ENCODE results near the gene FBLL1. TPM values are rescaled to one million over a fixed set of nuclear protein-coding genes. Genes with fewer than 3 reads are reported as not detected.

Gene FBLL1
- total and polyA plus RNA-seq, 2 of the 8 experiments (the other 6 are each of a cell fraction or from before 2014, with no cell fraction given), result 8.3 to 30.9 TPM

- no peak overlapping the region for H2AFZ ChIP-seq (ENCODE audit: low read length)
- H3K23ac ChIP-seq (ENCODE audit: insufficient read length), result no peak overlapping the region
- TF ChIP-seq E2F6 (IDR thresholded peaks at IDR 0.05) (no peak), KDM5A (IDR thresholded peaks at IDR 0.05; ENCODE audit: low read length) (no peak), SIRT6 (IDR thresholded peaks at IDR 0.05; ENCODE audit: low read length) (no peak), CTBP2 (IDR thresholded peaks at IDR 0.05; ENCODE audit: borderline replicate concordance, insufficient read depth, insufficient read length, low read length) (no peak), POU5F1 (IDR thresholded peaks at IDR 0.05; ENCODE audit: low read depth, low read length) (no peak), POLR2A (IDR thresholded peaks at IDR 0.05; ENCODE audit: control extremely low read depth in 1 of 2, low read depth in 2 of 2, low read length in 2 of 2) (no peak), JUND (IDR thresholded peaks at IDR 0.05; ENCODE audit: low read length) (no peak), JUN (IDR thresholded peaks at IDR 0.05; ENCODE audit: low read depth, low read length) (no peak)
- FAIRE-seq, result no peak
- no peak overlapping the region for H4K5ac ChIP-seq (ENCODE audit: insufficient read length, low read depth, low read length)
- no peak overlapping the region for H3K9ac ChIP-seq (replicated peaks in 1 of 4; ENCODE audit: extremely low read depth in 1 of 4, low read depth in 3 of 4, low read length in 3 of 4)
- no peaks in the 10 kb centered on the region for H4K20me1 ChIP-seq (replicated peaks in 1 of 2; ENCODE audit: control insufficient read depth in 1 of 2, insufficient read depth in 2 of 2, low read length in 2 of 2)
- no peak overlapping the region for H3K56ac ChIP-seq (replicated peaks; ENCODE audit: insufficient read length, low read depth, low read length)
- H3K23me2 ChIP-seq (ENCODE audit: low read depth, low read length), result no peaks in the 10 kb centered on the region
- no peak overlapping the region for H3K18ac ChIP-seq (ENCODE audit: extremely low read depth, low read length)
- no peaks in the 10 kb centered on the region for H3K4me1 ChIP-seq (replicated peaks in 1 of 4; ENCODE audit: control insufficient read depth in 3 of 4, insufficient read depth in 4 of 4, low read length in 3 of 4)
- no peaks in the 10 kb centered on the region for H3K36me3 ChIP-seq (ENCODE audit: control insufficient read depth in 2 of 4, insufficient read depth in 4 of 4, low read length in 3 of 4)
- H2AK5ac ChIP-seq (ENCODE audit: low read depth, low read length), result no peak overlapping the region
- ChIA-PET CTCF (ENCODE audit: partially characterized antibody) (interaction anchor here (1.0 to 2.4 kb wide), 2 partner anchors 205 to 212 kb away, joined by 3 to 11 read pairs; no protein-coding TSS in a partner anchor), POLR2A (ENCODE audit: partially characterized antibody) (no interaction called here)
- H2BK120ac ChIP-seq (replicated peaks; ENCODE audit: low read depth, low read length), result no peak overlapping the region
- no peak overlapping the region for H2BK5ac ChIP-seq (ENCODE audit: low read depth, low read length)
- no peak overlapping the region for H2BK20ac ChIP-seq (ENCODE audit: low read length)
- no peak overlapping the region for H4K8ac ChIP-seq (ENCODE audit: extremely low read depth, insufficient read depth, low read length)
- no peak overlapping the region for H3K14ac ChIP-seq (ENCODE audit: insufficient read length)
- H3K4me3 ChIP-seq (ENCODE audit: extremely low read depth in 1 of 4, insufficient read depth in 2 of 4, low read depth in 3 of 4, low read length in 4 of 4), result no peak overlapping the region
- DNase-seq (ENCODE audit: low read depth in 1 of 2, low spot score in 2 of 2), result no peak
- no peaks in the 10 kb centered on the region for H3K9me3 ChIP-seq (ENCODE audit: insufficient read depth in 2 of 2, low read depth in 1 of 2, low read length in 1 of 2)
- H4K91ac ChIP-seq (replicated peaks; ENCODE audit: insufficient read length, low read length), result no peak overlapping the region
- H3K79me1 ChIP-seq (ENCODE audit: low read depth, low read length), result no peaks in the 10 kb centered on the region
- no peak overlapping the region for H2BK15ac ChIP-seq (ENCODE audit: low read length)
- H3K4me2 ChIP-seq (ENCODE audit: insufficient read depth in 1 of 2, low read depth in 2 of 2, low read length in 2 of 2), result no peak overlapping the region
- WGBS, 2 experiments (ENCODE audit: extremely low coverage in 1 of 2, insufficient coverage in 1 of 2, insufficient read length in 1 of 2, insufficient replicate concordance in 2 of 2, low coverage in 1 of 2, low lambda C conversion rate in 2 of 2, missing lambda C conversion rate in 1 of 2), result 89% methylated on average over 3 of the region's 4 CpGs; no CpG with 5 or more reads in 1 of the 2 experiments
- no peaks in the 10 kb centered on the region for H3K27me3 ChIP-seq (replicated peaks in 1 of 4; ENCODE audit: control insufficient read depth in 3 of 4, extremely low read depth in 1 of 4, insufficient read depth in 3 of 4, low read length in 3 of 4)
- no peak overlapping the region for H3K27ac ChIP-seq (ENCODE audit: low read depth, low read length)
- no peak overlapping the region for H3K4ac ChIP-seq (replicated peaks; ENCODE audit: insufficient read length, low read depth, low read length)
- H2BK12ac ChIP-seq (ENCODE audit: low read depth, low read length), result no peak overlapping the region
- no peaks in the 10 kb centered on the region; a peak in 1 of 4 replicates for H3K79me2 ChIP-seq (ENCODE audit: control insufficient read depth in 1 of 2, insufficient read depth in 2 of 2, low read length in 2 of 2)
Measured at GRCh38 chr5:168481330-168481788, 47.7 kb upstream of the FBLL1 start.
